H1 (cell line): Measurements from ENCODE around the gene LSM10. TPM values are rescaled to one million over a fixed set of nuclear protein-coding genes. Genes with fewer than 3 reads are reported as not detected.
A peak's percentile ranks its signal among the peaks of the same experiment; 100 is the strongest.

Experiments used
- ASH2L ChIP-seq: fragments of 200-600, 300-600 bp; sonication (generic); IDR thresholded peaks from one replicate; pipeline ENCODE4 v1.7.1; 2017; ENCODE audit warnings: low read length
- ATF2 ChIP-seq: IDR thresholded peaks from 2 replicates; pipeline ENCODE4 v1.6.1; 2012; ENCODE audit warnings: low read length, inconsistent platforms
- BACH1 ChIP-seq: IDR thresholded peaks from 2 replicates; pipeline ENCODE4 v1.6.1; 2012; ENCODE audit warnings: low read length, improper control_type of control experiment
- CHD2 ChIP-seq: IDR thresholded peaks from 2 replicates; pipeline ENCODE4 v1.6.1; 2012; ENCODE audit warnings: low read length, improper control_type of control experiment
- CREB1 ChIP-seq: IDR thresholded peaks from 2 replicates; pipeline ENCODE4 v1.6.1; 2012; ENCODE audit warnings: inconsistent platforms
- FOSL1 ChIP-seq: IDR thresholded peaks from 2 replicates; pipeline ENCODE4 v1.6.1; 2011; ENCODE audit warnings: mild to moderate bottlenecking, low read depth, low read length, moderate library complexity; ENCODE audit not compliant: insufficient read depth
- MAX ChIP-seq: IDR thresholded peaks from 2 replicates; pipeline ENCODE4 v1.6.1; 2012; ENCODE audit warnings: inconsistent platforms
- PHF8 ChIP-seq: fragments of 200-600 bp; sonication (generic); conservative IDR thresholded peaks from 2 replicates; pipeline ENCODE4 v1.7.1; 2012; ENCODE audit warnings: low read depth, mild to moderate bottlenecking, inconsistent platforms, low read length, moderate library complexity
- SAP30 ChIP-seq: fragments of 300-600 bp; sonication (generic); IDR thresholded peaks from 2 replicates; pipeline ENCODE4 v1.7.1; 2012; ENCODE audit warnings: low read length, moderate library complexity, mild to moderate bottlenecking, inconsistent platforms; ENCODE audit not compliant: insufficient read depth, insufficient replicate concordance
- SRF ChIP-seq: IDR thresholded peaks from 2 replicates; pipeline ENCODE4 v1.6.1; 2011; ENCODE audit warnings: mild to moderate bottlenecking, low read depth, low read length, moderate library complexity
- TAF1 ChIP-seq: IDR thresholded peaks from 2 replicates; pipeline ENCODE4 v1.6.1; 2011; ENCODE audit warnings: mild to moderate bottlenecking, low read depth, low read length
- polyA plus RNA-seq, 7 experiments: library from polyadenylated mRNA; depleted of rRNA in 3 of 7; stranded (reverse) in 5 of 7; unstranded in 2 of 7; fragments of >200 nt in 5 of 7; fragments of 200-250 nt in 2 of 7; gene quantifications; 1 replicate in 5 of 7; 2 replicates in 1 of 7; 4 replicates in 1 of 7; pipeline versions ENCODE4 v1.2.1 to v1.2.3, GENCODE V29; 2011 to 2013; ENCODE audit warnings: missing spikeins in 2 of 7, mixed read lengths in 2 of 7
- total RNA-seq: library from RNA; stranded (reverse); fragmentation: NEBNext Ultra II Directional; extraction: Animal tissue kit (Norgen Biotek cat#: 25700); gene quantifications from 2 replicates; pipeline ENCODE4 v1.2.1, GENCODE V29; 2021

The LSM10 gene
- total and polyA plus RNA-seq, 2 of the 8 experiments (the other 6 are each of a cell fraction or from before 2014, with no cell fraction given) = 59.5 to 140 TPM

- TF ChIP-seq PHF8 (peak; percentile 75), SAP30 (peak; percentile 4), CHD2 (peak; percentile 91), TAF1 (no peak), ASH2L (no peak), ATF2 (no peak), FOSL1 (no peak), SRF (no peak), MAX (no peak), CREB1 (peak; percentile 63; the same call in 1 of the 2 replicates), BACH1 (no peak)
Measured at GRCh38 chr1:36385410-36386264, 12.1 kb downstream of the LSM10 start, which contains the start of gene STK40 (continued).
